Activated T-helper 1 cell treated with anti-CD3 and anti-CD28 coated beads, Interleukin-2, amount 50 U/mL, for 16 hours (primary cell): Measurements from ENCODE around the gene HADHA.
"Not testable (repeated sequence)": the region's sequence is repeated elsewhere in the genome, so short reads cannot be mapped to it uniquely, and the experiment has no call there.

Experiments
- DNase-seq, 2 donors: peaks; one replicate each; pipeline ENCODE4 v3.0.0-alpha.2; 2020; ENCODE audit warnings: low read depth in 1 of 2, low spot score in 1 of 2

The HADHA gene

DNA sequence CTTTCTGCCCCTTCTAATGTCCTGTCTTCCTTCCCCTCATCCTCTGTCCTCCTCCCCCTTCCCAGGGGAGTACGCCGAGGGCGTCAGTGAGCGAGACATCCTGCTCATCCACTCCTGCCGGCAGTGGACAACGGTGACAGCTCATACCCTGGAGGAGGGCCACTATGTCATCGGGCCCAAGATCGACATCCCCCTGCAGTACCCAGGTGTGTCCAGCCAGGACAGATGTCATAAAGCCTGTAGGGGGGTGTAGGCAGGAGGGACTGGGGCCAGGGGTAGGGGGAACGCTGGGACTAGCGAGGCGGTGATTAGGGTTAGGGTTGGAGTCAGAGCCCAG lies 68.2 kb downstream of the HADHA start:
- DNase-seq = no peak

GRCh38 chr2:26175466-26176278 lies 68.8 kb downstream of the HADHA start:
- no peak for DNase-seq

- no peak for DNase-seq
Measured at GRCh38 chr2:26174691-26175465, 69.6 kb downstream of the HADHA start.

GRCh38 chr2:26173776-26174482 lies 70.5 kb downstream of the HADHA start:
- DNase-seq = no peak

DNA sequence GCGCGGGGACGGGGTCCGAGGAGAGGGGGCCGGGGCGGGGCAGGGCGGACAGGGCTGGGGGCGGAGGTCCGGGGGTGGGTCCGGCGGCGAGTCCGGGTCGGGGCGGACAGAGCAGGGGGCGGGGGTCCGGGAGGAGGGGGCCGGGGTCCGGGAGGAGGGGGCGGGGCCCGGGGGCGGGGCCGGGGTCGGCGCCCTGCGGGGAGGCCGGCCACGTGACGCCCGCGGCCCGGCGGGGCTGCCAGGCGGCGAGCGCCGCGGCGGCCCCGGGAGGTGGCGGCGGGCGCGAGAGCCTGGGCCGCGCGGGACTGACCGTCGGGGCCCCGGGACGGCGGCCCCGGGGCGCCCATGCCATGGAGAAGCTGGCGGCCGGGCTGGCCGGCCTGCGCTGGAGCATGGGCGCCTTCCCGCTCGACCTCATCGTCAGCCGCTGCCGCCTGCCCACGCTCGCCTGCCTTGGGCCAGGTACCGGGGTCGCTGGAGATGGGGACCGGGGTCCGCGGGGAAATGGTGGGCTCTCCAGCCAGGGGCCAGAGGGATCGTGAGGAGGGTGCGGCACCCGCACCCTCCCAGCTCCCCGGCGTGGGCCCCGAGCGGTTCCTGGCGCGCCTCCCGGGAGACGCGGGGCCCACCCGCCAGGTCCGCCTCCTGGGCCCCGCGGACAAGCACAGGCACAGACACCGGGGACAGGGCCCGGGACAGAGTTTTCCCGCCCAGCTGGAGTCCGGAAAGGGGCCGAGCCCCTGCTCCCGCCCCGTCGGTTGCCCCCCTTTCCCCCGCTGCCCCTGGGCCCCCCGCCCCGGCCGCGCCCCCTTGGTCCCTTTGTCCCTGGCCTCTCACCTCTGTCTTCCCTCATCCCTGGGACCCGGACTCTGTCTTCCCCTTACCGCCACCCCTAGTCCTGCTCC lies 71.3 kb downstream of the HADHA start, which contains the start of gene GAREM2:
Gene GAREM2 (plus strand): TSS at position 218 of the 905 bp plus-strand sequence. CDS start 133 bp downstream, at position 351.
- DNase-seq = no peak

- DNase-seq = no peak
Measured at GRCh38 chr2:26172189-26172870, 72.1 kb downstream of the HADHA start.

GRCh38 chr2:26170795-26171194 lies 73.6 kb downstream of the HADHA start:
- DNase-seq = no peak

GRCh38 chr2:26169681-26170414 lies 74.6 kb downstream of the HADHA start:
- no peak for DNase-seq

DNA sequence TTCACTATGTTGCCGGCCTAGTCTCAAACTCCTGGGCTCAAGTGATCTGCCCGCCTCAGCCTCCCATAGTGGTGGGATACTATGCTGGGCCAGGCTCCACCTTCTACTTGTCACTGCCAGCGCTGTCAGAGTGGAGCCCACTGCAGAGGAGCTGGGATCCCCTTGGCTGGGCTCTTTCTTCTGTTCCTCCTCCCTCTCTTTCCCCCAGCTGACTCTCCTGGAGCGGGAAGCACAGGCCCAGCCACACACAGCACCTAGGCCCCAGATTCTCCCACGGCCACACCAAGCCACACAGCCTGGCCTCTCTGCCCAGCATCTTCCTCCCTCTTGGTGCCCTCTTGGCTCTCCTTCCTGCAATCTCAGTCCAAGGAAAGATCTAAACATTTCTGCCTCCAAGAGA lies 75.2 kb downstream of the HADHA start:
- no peak for DNase-seq

GRCh38 chr2:26168785-26169184 lies 75.6 kb downstream of the HADHA start:
- no peak for DNase-seq

- not testable (repeated sequence) for DNase-seq
Measured at GRCh38 chr2:26166541-26166940, 77.9 kb downstream of the HADHA start.

DNA sequence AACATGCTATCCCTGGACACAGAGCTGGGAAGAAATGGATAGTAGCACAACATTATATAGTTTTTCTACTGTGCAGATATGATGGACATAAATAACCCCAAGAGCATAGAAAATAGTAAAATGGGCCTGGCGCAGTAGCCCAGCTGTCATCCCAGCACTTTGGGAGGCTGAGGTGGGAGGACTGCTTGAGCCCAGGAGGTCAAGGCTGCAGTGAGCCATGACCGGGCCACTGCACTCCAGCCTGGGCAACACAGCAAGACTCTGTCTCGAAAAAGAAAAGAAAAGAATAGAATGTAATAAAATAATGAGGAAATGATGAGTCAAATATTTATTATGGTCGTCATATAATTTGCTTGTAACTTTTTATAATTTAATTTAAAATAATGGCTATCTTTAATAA lies 79.0 kb downstream of the HADHA start:
- no peak for DNase-seq

- no peak for DNase-seq
Measured at GRCh38 chr2:26164641-26165211, 79.7 kb downstream of the HADHA start.

DNA sequence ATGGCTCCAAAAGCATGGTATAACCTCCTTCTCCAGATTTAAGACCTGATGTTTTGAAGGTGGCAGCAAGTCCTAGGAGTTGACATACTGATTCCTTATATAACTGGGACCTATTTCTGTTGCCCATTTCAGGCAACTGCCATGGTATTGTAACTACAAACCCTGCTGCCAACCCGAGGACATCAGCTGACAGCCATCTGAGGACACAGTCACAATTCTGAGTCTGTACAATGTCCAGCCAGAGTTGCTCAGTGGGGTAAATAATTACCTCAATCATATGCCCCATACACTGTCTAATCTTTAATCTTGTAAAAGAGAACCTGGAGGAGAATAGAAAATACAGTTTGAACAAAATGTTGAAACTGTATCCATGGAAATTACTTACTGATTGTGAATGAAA lies 80.2 kb downstream of the HADHA start:
- no peak for DNase-seq

GRCh38 chr2:26162963-26163362 lies 81.5 kb downstream of the HADHA start:
- no peak for DNase-seq

GRCh38 chr2:26161926-26162325 lies 82.5 kb downstream of the HADHA start:
- no peak for DNase-seq

- DNase-seq = no peak
Measured at GRCh38 chr2:26157580-26157979, 86.9 kb downstream of the HADHA start.

DNA sequence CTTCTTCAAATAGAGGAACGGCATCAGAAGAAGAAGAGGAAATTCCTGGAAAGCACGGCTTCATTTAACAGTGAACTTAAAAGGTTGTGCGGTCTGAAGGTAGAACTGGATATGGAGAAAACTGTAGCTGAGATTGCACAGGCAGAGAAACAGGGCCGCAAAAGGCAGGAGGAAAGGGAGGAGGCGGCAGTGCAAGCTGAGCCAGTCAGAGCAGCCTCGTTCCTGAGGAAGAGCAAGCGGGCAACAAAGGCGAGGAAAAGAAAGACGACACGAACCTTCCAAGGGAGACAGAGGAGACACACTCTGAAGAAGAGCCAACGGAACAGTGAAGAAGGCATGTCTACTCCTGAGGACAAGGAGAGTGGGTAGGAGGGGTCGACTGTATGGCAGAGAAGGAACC lies 94.2 kb downstream of the HADHA start:
- DNase-seq = no peak

GRCh38 chr2:26148501-26148900 lies 95.9 kb downstream of the HADHA start:
- no peak for DNase-seq
